ENCODE results near the gene HID1. TPM values are rescaled to one million over a fixed set of nuclear protein-coding genes. Genes with fewer than 3 reads are reported as not detected.

HID1 gene
- total and polyA plus RNA-seq, 9 of the 15 experiments (the other 6 are each of a cell fraction or from before 2014, with no cell fraction given), result 0.14 to 2.1 (median 0.54) TPM; not detected in 2

DNA sequence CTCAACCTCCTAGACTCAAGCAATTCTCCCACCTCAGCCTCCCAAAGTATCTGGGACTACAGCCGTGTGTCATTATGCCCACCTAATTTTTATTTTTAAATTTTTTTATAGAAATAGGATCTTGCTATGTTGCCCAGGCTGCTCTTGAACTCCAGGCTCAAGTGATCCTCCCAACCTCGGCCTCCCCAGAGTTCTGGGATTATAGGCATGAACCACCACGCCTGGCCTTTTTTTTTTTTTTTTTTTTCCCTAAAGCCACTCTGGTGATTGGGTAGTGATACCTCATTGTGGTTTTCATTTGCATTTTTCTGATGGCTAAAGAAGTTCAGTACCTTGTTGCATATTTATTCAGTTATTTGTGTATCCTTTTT, 13.6 kb upstream of the HID1 start:
- Histone ChIP-seq H3K36me3 (ENCODE audit: control insufficient read depth, insufficient read depth, low read length) (no peaks in the 10 kb centered on the region), H3K4me1 (replicated peaks in 1 of 2; ENCODE audit: control insufficient read depth in 2 of 2, insufficient read depth in 2 of 2, low read length in 2 of 2) (peaks cover 18 to 40% of the 10 kb centered on the region in 2 experiments), H3K4me3 (no peak overlapping the region), H3K9me3 (replicated peaks; ENCODE audit: control insufficient read depth, insufficient read depth, low read depth, low read length) (no peaks in the 10 kb centered on the region), H3K4me2 (ENCODE audit: insufficient read depth, low read length) (no peak overlapping the region), H4K20me1 (replicated peaks; ENCODE audit: control insufficient read depth, insufficient read depth, low read length) (peaks cover 7% of the 10 kb centered on the region; the same call in 1 of the 2 replicates), H3K9me1 (ENCODE audit: control insufficient read depth, insufficient read depth, low read length) (no peaks in the 10 kb centered on the region), H3K9ac (ENCODE audit: insufficient read depth in 1 of 2, low read depth in 2 of 2, low read length in 2 of 2) (no peak overlapping the region), H3K27me3 (ENCODE audit: control insufficient read depth in 2 of 2, insufficient read depth in 2 of 2, low read length in 2 of 2) (no peaks in the 10 kb centered on the region), H3K27ac (ENCODE audit: extremely low read depth, low read depth, low read length) (no peak overlapping the region), H2AFZ (ENCODE audit: low read depth, low read length) (no peak overlapping the region), H3K79me2 (ENCODE audit: control insufficient read depth, insufficient read depth, low read length) (peaks cover 13% of the 10 kb centered on the region; the same call in 2 of the 3 replicates)
- TF ChIP-seq, protein P1, sequence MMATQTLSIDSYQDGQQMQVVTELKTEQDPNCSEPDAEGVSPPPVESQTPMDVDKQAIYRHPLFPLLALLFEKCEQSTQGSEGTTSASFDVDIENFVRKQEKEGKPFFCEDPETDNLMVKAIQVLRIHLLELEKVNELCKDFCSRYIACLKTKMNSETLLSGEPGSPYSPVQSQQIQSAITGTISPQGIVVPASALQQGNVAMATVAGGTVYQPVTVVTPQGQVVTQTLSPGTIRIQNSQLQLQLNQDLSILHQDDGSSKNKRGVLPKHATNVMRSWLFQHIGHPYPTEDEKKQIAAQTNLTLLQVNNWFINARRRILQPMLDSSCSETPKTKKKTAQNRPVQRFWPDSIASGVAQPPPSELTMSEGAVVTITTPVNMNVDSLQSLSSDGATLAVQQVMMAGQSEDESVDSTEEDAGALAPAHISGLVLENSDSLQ (IDR thresholded peaks at IDR 0.05), result no peak
- TF ChIP-seq ZNF121 (CRISPR knock-in tag; conservative IDR thresholded peaks at IDR 0.05) (peak; percentile 82), NFRKB (IDR thresholded peaks at IDR 0.05; ENCODE audit: low read depth) (no peak), NR3C1 (CRISPR knock-in tag; IDR thresholded peaks at IDR 0.05) (no peak)
- ChIA-PET POLR2A (no interaction called here), CTCF (ENCODE audit: low intra/inter-chr PET ratio) (no interaction called here)
- DNase-seq (ENCODE audit: extremely low read depth in 1 of 4, low spot score in 3 of 4), result no peak
- in situ Hi-C loops (cut with MboI) (no loop called here), intact Hi-C loops (cut with micrococcal nuclease) (no loop called here)
- no peak for FAIRE-seq
- 77% methylated on average over 3 of the region's 3 CpGs for WGBS (ENCODE audit: insufficient coverage, low coverage, missing lambda C conversion rate)
- ATAC-seq, result no peak
- no TSS peak for BruUV-seq (replicated peaks)
